ENCODE data around the gene FBLN7. TPM values are rescaled to one million over a fixed set of nuclear protein-coding genes. Genes with fewer than 3 reads are reported as not detected.

Gene FBLN7
- total and polyA plus RNA-seq, 2 experiments from 2014 or later = 0.16 TPM; not detected in 1

GRCh38 chr2:112149866-112150435 is 11.8 kb downstream of the FBLN7 start:
- Histone ChIP-seq H4K20me1 (replicated peaks; ENCODE audit: insufficient read depth) (no peaks in the 10 kb centered on the region), H3K27ac (ENCODE audit: low read depth) (no peak overlapping the region), H2AFZ (no peak overlapping the region), H3K4me2 (no peak overlapping the region), H3F3A (replicated peaks; ENCODE audit: low read depth) (no peaks in the 10 kb centered on the region), H3K79me2 (replicated peaks; ENCODE audit: insufficient read depth) (no peaks in the 10 kb centered on the region), H3K4me1 (ENCODE audit: insufficient read depth) (no peaks in the 10 kb centered on the region), H3K9me2 (ENCODE audit: insufficient read depth) (0 out of 2 replicates have a peak, but pooled peaks cover 3% of the 10 kb centered on the region), H3K4me3 (no peak overlapping the region), H3K36me3 (ENCODE audit: insufficient read depth) (no peaks in the 10 kb centered on the region), H3K27me3 (ENCODE audit: insufficient read depth) (no peaks in the 10 kb centered on the region)
- DNase-seq (ENCODE audit: low spot score) = no peak
- no peak overlapping the region for H3K27ac Mint-ChIP-seq
- no peaks in the 10 kb centered on the region for H3K36me3 Mint-ChIP-seq (ENCODE audit: low read depth)
- H3K4me3 Mint-ChIP-seq = no peak overlapping the region
- no peaks in the 10 kb centered on the region for H3K9me3 Mint-ChIP-seq
- ATAC-seq = no peak
- peaks cover 3% of the 10 kb centered on the region for H3K27me3 Mint-ChIP-seq (ENCODE audit: insufficient read depth, low read depth, poor library complexity)
- TF ChIP-seq EZH2phosphoT487 (IDR thresholded peaks at IDR 0.05; ENCODE audit: unreplicated experiment) = no peak
- TF ChIP-seq NANOG (IDR thresholded peaks at IDR 0.05; ENCODE audit: borderline replicate concordance) = no peak
- TF ChIP-seq STAT1 (IDR thresholded peaks at IDR 0.05; ENCODE audit: unreplicated experiment) = no peak
- no peak for TF ChIP-seq ZNF331 (CRISPR knock-in tag; IDR thresholded peaks at IDR 0.05; ENCODE audit: low read depth)
- TF ChIP-seq CREB1 (CRISPR knock-in tag; IDR thresholded peaks at IDR 0.05; ENCODE audit: low read depth) = no peak
- TF ChIP-seq POLR2AphosphoS5 (IDR thresholded peaks at IDR 0.05; ENCODE audit: low read depth) = no peak
- no peak for TF ChIP-seq JUNB (IDR thresholded peaks at IDR 0.05; ENCODE audit: unreplicated experiment)
- TF ChIP-seq ZNF462 (CRISPR knock-in tag; IDR thresholded peaks at IDR 0.05) = no peak
- TF ChIP-seq CTCF (conservative IDR thresholded peaks at IDR 0.05; ENCODE audit: low read depth in 2 of 2) = no peak
- TF ChIP-seq ZNF114 (CRISPR knock-in tag; IDR thresholded peaks at IDR 0.05) = no peak
- TF ChIP-seq EZH2 (IDR thresholded peaks at IDR 0.05; ENCODE audit: low read depth, unreplicated experiment) = no peak
- TF ChIP-seq ETS1 (IDR thresholded peaks at IDR 0.05) = no peak
- no peak for TF ChIP-seq REST (IDR thresholded peaks at IDR 0.05; ENCODE audit: unreplicated experiment)
- H3K4me1 Mint-ChIP-seq = peaks cover 15% of the 10 kb centered on the region

Measured in GM23338 (cell line).